SK-N-SH (cell line): ENCODE results near the gene IDH3B. TPM values are rescaled to one million over a fixed set of nuclear protein-coding genes. Genes with fewer than 3 reads are reported as not detected.

Experiments used
- CTCF ChIA-PET: fragments of 300-600, 350-600 bp; formaldehyde crosslinking; extraction: SDS; loops from one replicate; lab custom pipeline; 2021; lab: Yijun Ruan, JAX
- POLR2A ChIA-PET: fragments of 350-600 bp; sonication (Branson Sonifier 250); formaldehyde crosslinking; extraction: SDS; loops from one replicate; lab custom pipeline; 2020; ENCODE audit warnings: antibody characterized with exemption, inconsistent platforms; lab: Yijun Ruan, JAX
- DNase-seq: peaks from one replicate; pipeline ENCODE4 v3.0.0; 2012
- H2AFZ ChIP-seq: fragments of 200-600 bp; sonication (generic); 2 replicates; pipeline ENCODE4 v1.8.1; 2016; ENCODE audit warnings: antibody characterized with exemption, mild to moderate bottlenecking, low read depth
- H3F3A ChIP-seq: fragments of 200-600 bp; sonication (generic); replicated peaks from 2 replicates; pipeline ENCODE3; 2016; ENCODE audit warnings: antibody characterized with exemption, mild to moderate bottlenecking; ENCODE audit not compliant: insufficient read depth
- H3K27ac ChIP-seq, 2 experiments: fragments of 200-500 bp in 1 of 2; fragments of 200-600 bp in 1 of 2; sonication (Bioruptor generic) in 1 of 2; sonication (generic), shearing (Covaris generic) in 1 of 2; 2 replicates each; pipeline versions ENCODE4 v1.5.1 to v1.6.1; 2014 to 2016; ENCODE audit warnings: low read depth in 2 of 2, inconsistent platforms in 1 of 2, low read length in 1 of 2, mild to moderate bottlenecking in 1 of 2, mixed read lengths in 1 of 2
- H3K27me3 ChIP-seq: fragments of 200-600 bp; sonication (generic), shearing (Covaris generic); 2 replicates; pipeline ENCODE4 v1.6.1; 2016; ENCODE audit warnings: mixed run types; ENCODE audit not compliant: insufficient read depth
- H3K36me3 ChIP-seq, 2 experiments: fragments of 200-500 bp in 1 of 2; fragments of 200-600 bp in 1 of 2; sonication (Bioruptor generic) in 1 of 2; sonication (generic) in 1 of 2; replicated peaks in 1 of 2; 2 replicates each; pipeline versions ENCODE3 to v1.5.1; 2014 to 2016; ENCODE audit warnings: low read length in 1 of 2, mild to moderate bottlenecking in 1 of 2; ENCODE audit not compliant: insufficient read depth in 2 of 2, control insufficient read depth in 1 of 2
- H3K4me1 ChIP-seq, 2 experiments: fragments of 200-500 bp in 1 of 2; fragments of 200-600 bp in 1 of 2; sonication (Bioruptor generic) in 1 of 2; sonication (generic), shearing (Covaris generic) in 1 of 2; 2 replicates each; pipeline versions ENCODE4 v1.5.1 to v1.6.1; 2014 to 2016; ENCODE audit warnings: low read depth in 1 of 2, low read length in 1 of 2, mixed run types in 1 of 2; ENCODE audit not compliant: insufficient read depth in 2 of 2, control insufficient read depth in 1 of 2
- H3K4me2 ChIP-seq: fragments of 200-600 bp; sonication (generic), shearing (Covaris generic); 2 replicates; pipeline ENCODE4 v1.6.1; 2017; ENCODE audit warnings: mixed run types
- H3K4me3 ChIP-seq, 2 experiments: fragments of 200-500 bp in 1 of 2; fragments of 200-600 bp in 1 of 2; sonication (Bioruptor generic) in 1 of 2; sonication (generic), shearing (Covaris generic) in 1 of 2; 2 replicates each; pipeline versions ENCODE4 v1.5.1 to v1.8.1; 2014 to 2016; ENCODE audit warnings: low read depth in 2 of 2, inconsistent platforms in 1 of 2, low read length in 1 of 2, mild to moderate bottlenecking in 1 of 2, mixed read lengths in 1 of 2, moderate library complexity in 1 of 2
- H3K79me2 ChIP-seq: fragments of 200-600 bp; sonication (generic); 2 replicates; pipeline ENCODE4 v1.8.1; 2017; ENCODE audit warnings: mild to moderate bottlenecking; ENCODE audit not compliant: insufficient read depth
- H3K9ac ChIP-seq: fragments of 200-600 bp; sonication (generic); 2 replicates; pipeline ENCODE4 v1.6.1; 2017; ENCODE audit warnings: mixed run types
- H3K9me2 ChIP-seq: fragments of 200-600 bp; sonication (generic); 2 replicates; pipeline ENCODE4 v1.6.1; 2017; ENCODE audit warnings: mixed run types
- H3K9me3 ChIP-seq: fragments of 200-600 bp; sonication (generic); 2 replicates; pipeline ENCODE4 v1.6.1; 2017; ENCODE audit warnings: mixed run types, mild to moderate bottlenecking, moderate library complexity
- H4K20me1 ChIP-seq: fragments of 200-600 bp; sonication (generic); 2 replicates; pipeline ENCODE4 v1.6.1; 2017; ENCODE audit warnings: mild to moderate bottlenecking, mixed run types; ENCODE audit not compliant: insufficient read depth
- CHD2 ChIP-seq: fragments of 150-350 bp; IDR thresholded peaks from 2 replicates; pipeline ENCODE4 v1.6.1; 2018; ENCODE audit warnings: low read length; ENCODE audit not compliant: partially characterized antibody
- CTCF ChIP-seq: fragments of 200-600 bp; sonication (generic); IDR thresholded peaks from 2 replicates; pipeline ENCODE4 v1.6.1; 2017; ENCODE audit warnings: antibody characterized with exemption, mild to moderate bottlenecking, moderate library complexity
- ELF1 ChIP-seq: IDR thresholded peaks from 2 replicates; pipeline ENCODE4 v1.4.0; 2012
- EZH2phosphoT487 ChIP-seq: fragments of 200-600 bp; sonication (generic); IDR thresholded peaks from 2 replicates; pipeline ENCODE4 v1.6.1; 2017; ENCODE audit warnings: low read depth, mixed run types, mild to moderate bottlenecking, antibody characterized with exemption, moderate library complexity, borderline replicate concordance
- FOSL2 ChIP-seq: IDR thresholded peaks from 2 replicates; pipeline ENCODE4 v1.4.0; 2012; ENCODE audit warnings: low read depth, mild to moderate bottlenecking, moderate library complexity, borderline replicate concordance
- GATA2 ChIP-seq: sonication (generic); formaldehyde crosslinking; IDR thresholded peaks from 2 replicates; pipeline ENCODE4 v1.5.0; 2020; ENCODE audit warnings: mild to moderate bottlenecking, missing genetic modification reagents
- IRF3 ChIP-seq: fragments of 150-350 bp; IDR thresholded peaks from 2 replicates; pipeline ENCODE4 v1.6.1; 2016; ENCODE audit warnings: mild to moderate bottlenecking, low read depth, low read length
- MXI1 ChIP-seq: IDR thresholded peaks from 2 replicates; pipeline ENCODE4 v1.6.1; 2012; ENCODE audit warnings: mild to moderate bottlenecking, low read depth, low read length, improper control_type of control experiment
- NRF1 ChIP-seq: IDR thresholded peaks from 2 replicates; pipeline ENCODE4 v1.6.1; 2012; ENCODE audit warnings: low read depth, mild to moderate bottlenecking, low read length
- POLR2AphosphoS5 ChIP-seq: IDR thresholded peaks from 2 replicates; pipeline ENCODE4 v1.6.1; 2012; ENCODE audit warnings: low read depth, low read length
- RAD21 ChIP-seq: IDR thresholded peaks from 2 replicates; pipeline ENCODE4 v1.6.1; 2012; ENCODE audit warnings: mild to moderate bottlenecking, low read length
- RCOR1 ChIP-seq: fragments of 150-350 bp; IDR thresholded peaks from 2 replicates; pipeline ENCODE4 v1.6.1; 2017; ENCODE audit warnings: antibody characterized with exemption, low read length
- REST ChIP-seq: IDR thresholded peaks from 2 replicates; pipeline ENCODE4 v1.6.1; 2012; ENCODE audit warnings: mild to moderate bottlenecking, low read depth, low read length, moderate library complexity
- SIN3A ChIP-seq: IDR thresholded peaks from 2 replicates; pipeline ENCODE4 v1.6.1; 2012; ENCODE audit warnings: low read depth, mild to moderate bottlenecking, low read length, moderate library complexity, borderline replicate concordance
- SMC3 ChIP-seq: IDR thresholded peaks from 2 replicates; pipeline ENCODE4 v1.6.1; 2012; ENCODE audit warnings: low read depth, low read length, improper control_type of control experiment
- TAF1 ChIP-seq: IDR thresholded peaks from 2 replicates; pipeline ENCODE4 v1.6.1; 2012; ENCODE audit warnings: low read depth, mild to moderate bottlenecking, low read length, moderate library complexity, borderline replicate concordance
- TEAD4 ChIP-seq: IDR thresholded peaks from 2 replicates; pipeline ENCODE4 v1.4.0; 2012; ENCODE audit warnings: mild to moderate bottlenecking, borderline replicate concordance; ENCODE audit not compliant: insufficient read depth
- USF1 ChIP-seq: IDR thresholded peaks from 2 replicates; pipeline ENCODE4 v1.4.0; 2012; ENCODE audit warnings: low read depth, borderline replicate concordance
- USF2 ChIP-seq: fragments of 150-350 bp; IDR thresholded peaks from 2 replicates; pipeline ENCODE4 v1.6.1; 2017; ENCODE audit warnings: antibody characterized with exemption, low read length, low read depth, borderline replicate concordance
- YY1 ChIP-seq: IDR thresholded peaks from 2 replicates; pipeline ENCODE4 v1.4.0; 2012; ENCODE audit warnings: low read depth, mild to moderate bottlenecking
- WGBS: methylation state at CpG from one replicate; pipeline ENCODE4 v1.1.6; 2017; ENCODE audit warnings: low lambda C conversion rate; 5-methylcytosine and 5-hydroxymethylcytosine counted together
- polyA plus RNA-seq, 3 experiments: library from polyadenylated mRNA; depleted of rRNA; stranded (reverse); fragments of >200 nt; gene quantifications; 2 replicates each; pipeline ENCODE4 v1.2.3, GENCODE V29; 2012

Gene IDH3B
- polyA plus RNA-seq, 1 of the 3 experiments (the other 2 are of a cell fraction), result 233 TPM

- Histone ChIP-seq H3K27me3 (no peaks in the 10 kb centered on the region), H3K9me2 (no peaks in the 10 kb centered on the region), H3K36me3 (peaks cover 40 to 44% of the 10 kb centered on the region in 2 experiments), H3K4me3 (peak overlapping the region; percentile 72 to 94), H3F3A (peaks cover 44% of the 10 kb centered on the region), H3K4me1 (peaks cover 6 to 18% of the 10 kb centered on the region in 2 experiments; a peak in 3 of 4 replicates), H4K20me1 (peaks cover 44% of the 10 kb centered on the region), H3K79me2 (peaks cover 58% of the 10 kb centered on the region), H3K27ac (peak overlapping the region; percentile 87; a peak in 3 of 4 replicates), H3K4me2 (peak overlapping the region; percentile 78), H3K9me3 (no peaks in the 10 kb centered on the region), H2AFZ (no peak overlapping the region), H3K9ac (peak overlapping the region; percentile 97)
- CTCF ChIA-PET, result interaction anchor here (0.6 to 10.6 kb wide), 8 partner anchors 10 to 876 kb away, joined by 3 to 133 read pairs (median 4); partner anchors contain the start of gene ZNF343
- WGBS, result 0% methylated on average over 13 of the region's 56 CpGs
- POLR2A ChIA-PET, result interaction anchor here (0.6 to 2.7 kb wide), 19 partner anchors 7 to 1167 kb away, joined by 3 to 35 read pairs (median 4); partner anchors contain the start of genes AP5S1, CPXM1, GNRH2 and IDH3B
- DNase-seq, result peak; percentile 81
- TF ChIP-seq YY1 (no peak), FOSL2 (no peak), EZH2phosphoT487 (no peak), IRF3 (no peak), TEAD4 (no peak), GATA2 (no peak), USF2 (peak; percentile 28; the same call in 1 of the 2 replicates), MXI1 (peak; percentile 91), SIN3A (0 out of 2 replicates have a peak, but pooled peaks have one; percentile 21), RAD21 (no peak), CTCF (no peak), TAF1 (no peak), ELF1 (no peak), RCOR1 (no peak), SMC3 (no peak), USF1 (peak; percentile 88), POLR2AphosphoS5 (no peak; the same call in 1 of the 2 replicates), REST (0 out of 2 replicates have a peak, but pooled peaks have one; percentile 2), CHD2 (no peak), NRF1 (no peak)
Observed at GRCh38 chr20:2652724-2653555, 11.1 kb downstream of the IDH3B start.
